ENCODE measurements around the gene CADM2. TPM values are rescaled to one million over a fixed set of nuclear protein-coding genes. Genes with fewer than 3 reads are reported as not detected.
"Not testable (repeated sequence)": the region's sequence is repeated elsewhere in the genome, so short reads cannot be mapped to it uniquely, and the experiment has no call there.

CADM2 gene
- total RNA-seq, 1 donor from 2014 or later, result not detected

GRCh38 chr3:85483986-85484385 lies 525.2 kb downstream of the CADM2 start:
- no peak overlapping the region for H3K4me3 Mint-ChIP-seq
- no peaks in the 10 kb centered on the region for H3K27me3 Mint-ChIP-seq
- H3K4me1 Mint-ChIP-seq, result no peaks in the 10 kb centered on the region
- H3K27ac Mint-ChIP-seq, result no peak overlapping the region
- H3K9me3 Mint-ChIP-seq, result no peaks in the 10 kb centered on the region
- intact Hi-C loops (cut with micrococcal nuclease), result no loop called here
- DNase-seq, result no peak
- H3K36me3 Mint-ChIP-seq (ENCODE audit: low read depth), result no peaks in the 10 kb centered on the region

- Mint-ChIP-seq H3K27ac (no peak overlapping the region), H3K4me3 (no peak overlapping the region), H3K4me1 (no peaks in the 10 kb centered on the region), H3K9me3 (no peaks in the 10 kb centered on the region), H3K27me3 (no peaks in the 10 kb centered on the region), H3K36me3 (ENCODE audit: low read depth) (no peaks in the 10 kb centered on the region)
- no peak for DNase-seq
- intact Hi-C loops (cut with micrococcal nuclease), result no loop called here
These were observed 528.6 kb downstream of the CADM2 start for GRCh38 chr3:85487375-85487774.

GRCh38 chr3:85495602-85496001 lies 536.8 kb downstream of the CADM2 start:
- Mint-ChIP-seq H3K27me3 (no peaks in the 10 kb centered on the region), H3K4me1 (no peaks in the 10 kb centered on the region), H3K36me3 (ENCODE audit: low read depth) (no peaks in the 10 kb centered on the region), H3K27ac (no peak overlapping the region), H3K9me3 (no peaks in the 10 kb centered on the region), H3K4me3 (no peak overlapping the region)
- DNase-seq, result no peak
- intact Hi-C loops (cut with micrococcal nuclease), result no loop called here

DNA sequence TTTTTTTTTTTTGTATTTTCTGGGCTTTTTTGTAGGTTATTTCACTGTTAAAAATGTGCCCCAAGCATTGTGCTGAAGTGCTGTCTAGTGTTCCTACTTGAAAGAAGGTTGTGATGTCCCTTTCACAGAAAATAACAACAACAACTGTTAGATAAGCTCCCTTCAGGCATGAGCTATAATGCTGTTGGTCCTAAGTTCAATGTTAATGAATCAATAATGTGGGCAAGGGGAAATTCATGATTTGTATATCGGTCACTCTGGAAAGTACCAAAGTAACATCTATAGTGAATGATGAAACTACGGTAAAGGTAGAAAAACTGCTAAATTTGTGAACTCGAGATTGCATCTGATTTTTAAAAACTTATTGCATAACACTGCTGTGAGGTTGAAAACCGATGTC lies 539.4 kb downstream of the CADM2 start:
- Mint-ChIP-seq H3K36me3 (ENCODE audit: low read depth) (no peaks in the 10 kb centered on the region), H3K4me3 (no peak overlapping the region), H3K9me3 (no peaks in the 10 kb centered on the region), H3K4me1 (no peaks in the 10 kb centered on the region), H3K27me3 (no peaks in the 10 kb centered on the region), H3K27ac (no peak overlapping the region)
- DNase-seq, result no peak
- intact Hi-C loops (cut with micrococcal nuclease), result no loop called here

- Mint-ChIP-seq H3K27ac (no peak overlapping the region), H3K36me3 (ENCODE audit: low read depth) (no peaks in the 10 kb centered on the region), H3K4me1 (no peaks in the 10 kb centered on the region), H3K27me3 (no peaks in the 10 kb centered on the region), H3K9me3 (no peaks in the 10 kb centered on the region), H3K4me3 (no peak overlapping the region)
- DNase-seq, result no peak
- intact Hi-C loops (cut with micrococcal nuclease), result no loop called here
These were observed 543.5 kb downstream of the CADM2 start for GRCh38 chr3:85502148-85502875.

- H3K27me3 Mint-ChIP-seq; H3K36me3 Mint-ChIP-seq (ENCODE audit: low read depth); H3K4me3 Mint-ChIP-seq; intact Hi-C loops (cut with micrococcal nuclease); DNase-seq; H3K9me3 Mint-ChIP-seq; H3K4me1 Mint-ChIP-seq; H3K27ac Mint-ChIP-seq: not testable (repeated sequence)
These were observed 545.5 kb downstream of the CADM2 start for GRCh38 chr3:85504129-85504784.

DNA sequence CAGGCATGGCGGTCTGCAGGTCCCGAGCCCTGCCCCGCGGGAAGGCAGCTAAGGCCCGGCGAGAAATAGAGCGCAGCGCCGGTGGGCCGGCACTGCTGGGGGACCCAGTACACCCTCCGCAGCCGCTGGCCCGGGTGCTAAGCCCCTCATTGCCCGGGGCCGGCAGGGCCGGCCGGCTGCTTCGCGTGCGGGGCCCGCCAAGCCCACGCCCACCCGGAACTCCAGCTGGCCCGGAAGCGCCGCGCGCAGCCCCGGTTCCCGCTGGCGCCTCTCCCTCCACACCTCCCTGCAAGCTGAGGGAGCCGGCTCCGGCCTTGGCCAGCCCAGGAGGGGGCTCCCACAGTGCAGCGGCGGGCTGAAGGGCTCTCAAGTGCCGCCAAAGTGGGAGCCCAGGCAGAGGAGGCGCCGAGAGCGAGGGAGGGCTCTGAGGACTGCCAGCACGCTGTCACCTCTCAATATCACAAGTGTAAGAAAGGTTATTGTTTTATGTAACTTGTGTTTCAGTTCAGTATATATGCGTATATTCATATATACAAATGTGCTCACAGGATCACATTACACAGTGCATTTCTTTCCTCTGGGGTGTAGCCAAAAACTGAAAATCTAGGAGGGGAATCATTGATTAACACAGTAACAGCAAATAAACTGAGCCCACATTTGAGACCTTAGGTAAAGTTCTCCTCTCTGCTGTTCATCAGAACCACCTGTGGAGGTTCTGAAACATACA lies 546.2 kb downstream of the CADM2 start:
- H3K27ac Mint-ChIP-seq; DNase-seq; H3K4me3 Mint-ChIP-seq; H3K4me1 Mint-ChIP-seq; H3K27me3 Mint-ChIP-seq; H3K9me3 Mint-ChIP-seq; intact Hi-C loops (cut with micrococcal nuclease); H3K36me3 Mint-ChIP-seq (ENCODE audit: low read depth): not testable (repeated sequence)

DNA sequence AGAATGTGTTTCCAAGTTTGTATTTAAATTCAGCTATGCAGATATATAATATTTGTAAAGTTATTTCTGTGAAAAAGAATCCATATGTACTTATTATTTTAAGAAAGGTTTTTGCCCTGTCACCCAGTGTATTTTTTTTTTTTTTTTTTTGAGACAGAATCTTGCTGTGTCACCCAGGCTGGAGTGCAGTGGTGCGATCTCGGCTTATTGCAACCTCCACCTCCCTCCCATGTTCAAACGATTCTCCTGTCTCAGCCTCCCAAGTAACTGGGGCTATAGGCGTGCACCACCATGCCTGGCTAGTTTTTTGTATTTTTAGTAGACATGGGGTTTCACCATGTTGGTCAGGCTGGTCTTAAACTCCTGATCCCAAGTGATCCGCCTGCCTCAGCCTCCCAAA lies 548.3 kb downstream of the CADM2 start:
- H3K4me3 Mint-ChIP-seq; H3K27me3 Mint-ChIP-seq; H3K4me1 Mint-ChIP-seq; DNase-seq; intact Hi-C loops (cut with micrococcal nuclease); H3K36me3 Mint-ChIP-seq (ENCODE audit: low read depth); H3K27ac Mint-ChIP-seq; H3K9me3 Mint-ChIP-seq: not testable (repeated sequence)

DNA sequence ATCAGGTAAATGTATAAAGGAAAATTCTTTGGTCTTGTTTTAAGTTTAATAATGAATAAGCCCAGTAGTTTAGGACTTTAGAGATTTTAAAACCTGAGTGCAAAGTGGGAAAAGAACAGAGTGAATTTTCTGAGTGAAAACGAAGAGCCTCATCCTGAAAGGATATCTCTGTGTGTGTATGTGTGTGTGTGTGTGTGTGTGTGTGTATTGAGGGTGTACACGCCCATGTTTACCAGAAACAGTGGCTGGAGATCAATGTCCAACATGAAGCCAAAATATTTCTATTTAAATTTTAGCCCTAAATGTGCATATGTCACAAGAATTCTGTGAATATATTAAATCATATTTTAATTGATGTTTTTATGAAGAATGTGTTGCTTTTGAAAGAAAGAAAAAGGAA lies 549.9 kb downstream of the CADM2 start:
- DNase-seq, result no peak
- H3K4me1 Mint-ChIP-seq, result no peaks in the 10 kb centered on the region
- intact Hi-C loops (cut with micrococcal nuclease), result no loop called here
- H3K27ac Mint-ChIP-seq, result no peak overlapping the region
- no peaks in the 10 kb centered on the region for H3K9me3 Mint-ChIP-seq
- H3K27me3 Mint-ChIP-seq, result no peaks in the 10 kb centered on the region
- H3K4me3 Mint-ChIP-seq, result no peak overlapping the region
- no peaks in the 10 kb centered on the region for H3K36me3 Mint-ChIP-seq (ENCODE audit: low read depth)

GRCh38 chr3:85516146-85516545 lies 557.4 kb downstream of the CADM2 start:
- no peaks in the 10 kb centered on the region for H3K27me3 Mint-ChIP-seq
- H3K4me1 Mint-ChIP-seq, result no peaks in the 10 kb centered on the region
- intact Hi-C loops (cut with micrococcal nuclease), result no loop called here
- no peak for DNase-seq
- no peak overlapping the region for H3K27ac Mint-ChIP-seq
- no peaks in the 10 kb centered on the region for H3K9me3 Mint-ChIP-seq
- H3K36me3 Mint-ChIP-seq (ENCODE audit: low read depth), result no peaks in the 10 kb centered on the region
- no peak overlapping the region for H3K4me3 Mint-ChIP-seq

DNA sequence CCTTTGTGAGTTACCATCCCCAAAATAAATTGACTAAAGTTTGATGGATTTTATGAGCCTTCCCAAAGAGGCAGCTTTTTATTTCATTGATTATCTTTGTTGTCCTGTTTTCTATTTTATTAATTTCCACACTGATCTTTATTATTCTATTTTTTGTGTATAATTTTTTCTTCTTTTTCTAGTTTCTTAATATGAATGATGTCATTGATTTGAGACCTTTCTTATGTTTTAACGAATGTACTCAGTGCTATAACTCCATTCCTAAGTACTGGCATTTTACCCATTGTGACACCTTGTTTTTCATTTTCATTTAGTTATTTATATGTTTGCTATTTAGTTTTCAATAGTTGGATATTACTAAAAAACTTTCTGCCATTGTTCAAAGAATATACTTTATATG lies 565.3 kb downstream of the CADM2 start:
- no peak for DNase-seq
- Mint-ChIP-seq H3K27me3 (no peaks in the 10 kb centered on the region), H3K4me1 (no peaks in the 10 kb centered on the region), H3K9me3 (no peaks in the 10 kb centered on the region), H3K4me3 (no peak overlapping the region), H3K27ac (no peak overlapping the region), H3K36me3 (ENCODE audit: low read depth) (no peaks in the 10 kb centered on the region)
- intact Hi-C loops (cut with micrococcal nuclease), result no loop called here

DNA sequence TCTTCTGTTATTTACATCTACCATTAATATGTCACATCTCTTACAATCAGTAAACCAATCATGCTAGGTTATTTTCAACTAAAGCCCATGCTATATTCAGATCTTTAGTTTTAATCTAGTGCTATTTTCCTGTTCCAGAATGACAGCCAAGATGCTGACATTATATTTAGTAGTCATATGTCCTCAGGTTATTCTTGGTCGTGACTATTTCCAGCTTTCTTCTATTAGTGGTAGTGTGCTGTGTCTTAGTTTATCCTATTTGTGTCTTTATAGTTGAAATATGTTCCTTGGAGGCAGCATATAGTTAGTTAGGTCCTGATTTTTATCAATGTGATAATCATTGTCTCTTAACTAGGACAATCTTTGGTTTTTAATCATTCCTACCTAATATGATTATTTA lies 566.5 kb downstream of the CADM2 start:
- DNase-seq, result no peak
- H3K9me3 Mint-ChIP-seq, result no peaks in the 10 kb centered on the region
- no peaks in the 10 kb centered on the region for H3K4me1 Mint-ChIP-seq
- no peak overlapping the region for H3K4me3 Mint-ChIP-seq
- H3K27ac Mint-ChIP-seq, result no peak overlapping the region
- intact Hi-C loops (cut with micrococcal nuclease), result no loop called here
- no peaks in the 10 kb centered on the region for H3K36me3 Mint-ChIP-seq (ENCODE audit: low read depth)
- no peaks in the 10 kb centered on the region for H3K27me3 Mint-ChIP-seq

GRCh38 chr3:85533586-85533985 lies 574.8 kb downstream of the CADM2 start:
- intact Hi-C loops (cut with micrococcal nuclease), result no loop called here
- Mint-ChIP-seq H3K36me3 (ENCODE audit: low read depth) (no peaks in the 10 kb centered on the region), H3K27ac (no peak overlapping the region)

DNA sequence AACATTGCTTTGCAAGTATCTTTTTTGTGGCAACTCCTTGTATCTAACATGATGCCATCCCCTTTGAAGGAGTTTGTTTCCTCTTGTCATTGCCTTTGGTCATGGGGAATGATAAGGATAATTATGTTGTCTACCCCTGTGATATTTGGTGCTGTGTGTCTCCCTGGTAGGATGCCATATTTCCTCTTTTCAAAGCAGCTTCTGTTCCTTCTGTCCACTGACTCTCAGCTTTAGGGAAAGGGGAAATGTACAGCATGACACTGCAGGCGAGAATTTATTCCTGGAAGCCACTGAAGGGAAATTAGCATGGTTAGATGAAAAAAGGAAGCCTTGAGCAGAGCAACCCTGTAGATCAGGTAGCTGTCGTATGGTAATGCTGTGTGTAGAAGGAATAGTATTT lies 576.7 kb downstream of the CADM2 start:
- H3K4me1 Mint-ChIP-seq, result no peaks in the 10 kb centered on the region

More at GRCh38 chr3:85533586-85533985, 574.8 kb downstream of the CADM2 start:
- H3K4me3 Mint-ChIP-seq, result no peak overlapping the region
- DNase-seq, result no peak
- no peaks in the 10 kb centered on the region for H3K27me3 Mint-ChIP-seq
- no peaks in the 10 kb centered on the region for H3K4me1 Mint-ChIP-seq
- no peaks in the 10 kb centered on the region for H3K9me3 Mint-ChIP-seq

More for the DNA sequence above, 576.7 kb downstream of the CADM2 start:
- intact Hi-C loops (cut with micrococcal nuclease), result no loop called here
- Mint-ChIP-seq H3K36me3 (ENCODE audit: low read depth) (no peaks in the 10 kb centered on the region), H3K27me3 (no peaks in the 10 kb centered on the region), H3K4me3 (no peak overlapping the region), H3K9me3 (no peaks in the 10 kb centered on the region), H3K27ac (no peak overlapping the region)
- DNase-seq, result no peak
